Glomerular visceral epithelial cell (primary cell): ENCODE measurements around the gene SZRD1.

Experiments
- DNase-seq: peaks from one replicate; pipeline ENCODE4 v3.0.0-alpha.2; 2016; ENCODE audit errors: extremely low spot score

The SZRD1 gene

GRCh38 chr1:16394977-16395376 is 27.9 kb downstream of the SZRD1 start:
- DNase-seq: no peak

GRCh38 chr1:16396591-16396990 is 29.5 kb downstream of the SZRD1 start:
- DNase-seq: peak; percentile 71

DNA sequence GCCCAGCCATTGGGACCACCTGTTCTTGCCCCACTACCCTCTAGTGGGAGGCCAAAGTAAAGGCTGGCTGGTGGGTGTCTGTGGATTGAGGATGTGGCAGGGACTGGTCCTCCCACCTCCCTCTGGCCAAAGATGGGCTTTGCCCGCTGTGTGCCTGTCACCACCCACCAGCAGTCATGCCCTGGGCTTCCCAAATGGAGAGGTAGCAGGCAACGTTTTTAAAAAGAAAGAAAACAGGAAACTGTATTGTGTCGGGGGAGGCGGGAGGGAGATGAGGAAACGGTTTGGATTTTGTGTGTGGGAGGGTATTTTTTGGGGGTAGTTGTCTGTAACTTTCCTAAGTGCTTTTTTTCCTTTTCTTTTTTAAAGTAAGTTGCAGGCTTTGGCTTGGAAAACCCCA is 30.1 kb downstream of the SZRD1 start:
- DNase-seq: no peak

DNA sequence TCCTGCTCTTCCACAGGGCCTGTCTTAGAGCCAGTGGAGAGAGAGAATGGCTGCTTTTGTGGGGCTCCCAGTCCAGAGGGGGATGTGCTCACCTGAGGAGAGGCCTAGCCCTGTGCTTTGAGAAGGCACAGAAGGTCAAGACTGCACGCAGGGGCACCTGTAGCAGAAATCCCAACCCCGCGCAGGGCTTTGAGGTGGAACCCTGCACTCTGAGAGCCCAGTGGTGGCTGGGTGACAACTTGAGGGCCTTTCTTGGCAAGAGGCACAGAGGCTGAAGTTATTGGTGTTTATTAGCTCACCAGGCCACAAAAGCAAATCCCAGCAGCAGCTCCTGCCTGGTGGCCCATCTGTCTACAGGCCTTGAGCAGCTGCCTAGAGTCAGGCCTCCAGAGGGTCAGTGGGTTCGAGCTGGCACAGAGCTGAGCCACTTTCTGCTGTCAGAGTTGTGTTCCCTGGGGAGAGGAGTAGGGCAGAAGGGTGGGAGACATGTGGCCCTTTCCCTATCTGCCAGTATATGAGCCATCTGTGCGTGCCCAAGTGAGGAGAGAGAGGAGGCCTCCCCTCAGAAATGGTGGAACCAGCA is 31.4 kb downstream of the SZRD1 start:
- DNase-seq: no peak

DNA sequence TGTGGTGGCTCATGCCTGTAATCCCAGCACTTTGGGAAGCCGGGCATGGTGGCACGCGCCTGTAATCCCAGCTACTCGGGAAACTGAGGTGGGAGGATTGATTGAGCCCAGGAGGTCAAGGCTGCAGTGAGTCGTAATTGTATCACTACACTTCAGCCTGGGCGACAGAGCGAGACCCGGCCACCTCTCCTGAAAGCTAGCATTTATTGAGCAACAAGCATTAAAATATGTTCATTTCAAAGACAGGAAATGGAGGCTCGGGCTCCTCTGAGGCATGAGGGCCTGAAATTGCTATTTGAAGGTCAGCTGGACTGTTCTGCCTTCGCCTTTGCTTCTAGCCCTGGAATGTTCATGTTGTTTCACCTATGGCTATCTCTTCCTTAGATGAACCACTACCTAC is 35.7 kb downstream of the SZRD1 start:
- peak; percentile 42 for DNase-seq

DNA sequence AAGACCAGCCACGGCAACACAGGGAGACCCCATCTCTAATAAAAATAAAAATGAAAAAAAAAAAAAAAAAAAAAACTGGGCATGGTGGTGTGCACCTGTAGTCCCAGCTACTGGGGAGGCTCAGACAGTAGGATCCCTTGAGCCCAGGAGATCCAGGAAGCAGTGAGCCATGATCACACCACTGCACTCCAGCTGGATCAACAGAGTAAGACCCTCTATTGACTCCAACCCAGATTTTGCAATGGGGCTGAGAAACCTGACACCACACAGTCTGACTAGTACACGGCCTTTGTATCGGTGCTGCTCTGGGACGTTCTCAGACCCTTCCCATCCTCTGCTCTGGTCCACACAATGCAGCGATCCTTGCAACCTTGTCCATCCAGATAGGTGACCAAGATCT is 38.4 kb downstream of the SZRD1 start:
- no peak for DNase-seq

DNA sequence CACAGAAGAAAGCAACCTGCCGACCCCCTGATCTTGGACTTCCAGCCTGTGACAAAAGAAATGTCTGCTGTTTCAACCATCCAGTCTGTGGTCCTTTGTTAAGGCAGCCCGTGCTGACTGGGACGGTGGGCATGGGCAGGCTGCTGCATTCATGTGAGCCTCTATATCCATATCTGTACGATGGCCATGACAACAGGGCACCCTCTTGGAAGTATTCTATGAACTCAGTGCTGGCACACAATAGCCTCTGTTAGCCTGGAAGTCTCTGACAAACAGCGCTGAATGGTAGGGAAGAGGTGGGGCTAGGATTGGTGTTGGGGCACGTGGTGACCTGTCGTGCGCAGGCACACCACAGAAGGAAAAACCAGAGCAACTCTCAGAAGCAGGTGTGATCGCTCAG is 39.8 kb downstream of the SZRD1 start:
- DNase-seq: no peak

DNA sequence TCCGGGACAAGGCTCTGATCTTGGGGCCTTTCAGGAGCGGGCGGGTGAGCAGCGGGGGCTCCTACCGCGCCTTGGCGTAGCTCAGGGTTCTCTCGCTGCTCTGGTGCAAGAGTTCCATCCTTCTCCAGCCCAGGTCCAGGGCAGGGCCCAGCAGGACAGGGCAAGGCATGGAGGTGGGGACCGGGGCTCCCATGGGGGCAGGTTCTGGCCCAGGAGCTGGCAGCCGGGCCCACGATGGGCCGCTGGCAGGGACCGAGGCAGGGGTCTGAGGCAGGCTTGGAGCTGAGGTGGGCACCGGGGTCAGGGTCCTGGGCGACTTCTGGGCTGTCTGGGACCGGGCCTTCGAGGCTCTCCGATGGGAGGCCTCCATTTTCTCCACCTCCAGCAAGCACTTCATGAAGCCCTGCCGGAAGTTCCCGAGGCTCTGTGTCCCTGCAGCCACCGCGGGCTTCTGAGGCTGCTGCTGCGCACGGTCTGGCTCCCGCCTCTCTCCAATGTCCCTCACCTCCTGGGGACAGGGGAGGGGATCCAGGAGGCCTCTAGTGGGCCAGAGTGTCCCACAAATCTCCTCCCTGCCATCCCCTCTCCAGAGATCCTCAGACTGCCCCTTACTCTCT is 42.6 kb downstream of the SZRD1 start:
- DNase-seq: no peak

GRCh38 chr1:16410803-16411202 is 43.8 kb downstream of the SZRD1 start:
- DNase-seq: no peak

GRCh38 chr1:16413191-16413590 is 46.1 kb downstream of the SZRD1 start:
- no peak for DNase-seq

GRCh38 chr1:16418823-16419425 is 51.9 kb downstream of the SZRD1 start:
- no peak for DNase-seq

DNA sequence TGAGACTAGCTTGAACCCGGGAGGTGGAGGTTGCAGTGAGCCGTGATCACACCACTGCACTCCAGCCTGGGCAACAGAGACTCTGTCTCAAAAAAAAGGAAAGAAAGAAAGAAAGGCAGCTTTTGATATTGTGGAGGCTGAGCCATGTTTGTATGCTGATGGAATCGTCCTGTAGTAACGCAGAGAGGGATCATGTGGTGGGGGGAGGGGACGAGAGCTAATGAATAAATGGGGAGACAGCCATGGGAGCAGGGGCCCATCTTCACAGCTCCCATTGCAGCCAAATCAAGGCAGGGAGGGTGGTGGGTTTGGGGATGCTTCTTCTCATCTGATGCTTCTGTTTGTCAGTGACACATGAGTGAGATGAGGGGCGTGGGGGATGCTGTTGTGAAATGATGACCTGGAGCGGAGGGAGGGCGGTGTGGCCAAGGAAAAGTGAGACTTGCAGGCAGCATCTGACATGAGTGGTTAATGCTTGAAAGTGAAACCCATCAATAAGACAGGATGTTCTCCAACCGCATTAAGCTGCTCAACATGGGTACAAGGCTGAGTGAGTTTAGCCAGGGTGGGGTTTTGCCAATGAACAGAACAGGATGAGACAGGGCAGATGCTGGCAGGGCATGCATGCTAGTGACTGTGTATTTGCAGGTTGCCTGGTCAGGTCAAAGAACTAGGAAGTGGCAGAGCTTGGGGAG is 53.5 kb downstream of the SZRD1 start:
- peak; percentile 21 for DNase-seq

DNA sequence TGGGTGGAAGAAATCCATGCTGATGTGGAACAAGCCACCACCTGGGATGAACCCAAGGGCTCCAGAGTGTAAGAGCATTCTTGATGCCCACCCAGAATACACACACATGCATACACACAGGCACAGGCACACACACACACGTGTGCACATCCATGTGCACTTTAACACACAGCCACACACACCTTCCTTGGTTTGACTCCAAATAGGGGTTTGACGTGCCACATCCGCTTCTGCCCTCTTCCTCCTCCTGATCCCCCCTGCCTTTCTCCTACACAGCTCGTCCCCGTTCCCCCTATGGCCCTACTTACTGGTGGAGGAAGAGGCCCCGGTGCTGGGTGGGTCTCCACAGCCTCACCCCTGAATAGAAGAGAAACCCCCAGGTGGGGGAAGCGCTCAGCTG is 54.2 kb downstream of the SZRD1 start:
- no peak for DNase-seq

DNA sequence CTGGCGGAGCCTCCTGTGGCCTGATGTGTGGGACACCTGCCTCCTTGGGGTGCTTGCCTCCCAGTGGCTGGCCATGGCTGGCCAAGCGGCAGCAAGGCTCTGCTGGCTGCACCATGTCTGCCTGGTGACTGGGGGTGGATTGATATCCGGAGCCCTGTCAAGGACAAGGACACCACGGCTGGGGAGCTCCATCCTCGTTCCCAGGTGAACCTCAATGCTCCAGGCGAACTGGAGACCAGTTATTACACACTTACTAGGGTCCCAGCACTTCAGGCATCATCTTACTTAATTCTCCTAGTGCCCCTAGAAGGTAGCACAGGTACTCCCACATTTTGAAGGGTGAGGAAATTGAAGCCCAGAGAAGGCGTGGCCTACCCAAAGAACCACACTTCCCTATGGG is 55.0 kb downstream of the SZRD1 start:
- no peak for DNase-seq

GRCh38 chr1:16425125-16426025 is 58.3 kb downstream of the SZRD1 start:
- DNase-seq: no peak

- DNase-seq: peak; percentile 11
Measured at GRCh38 chr1:16430606-16431005, 63.6 kb downstream of the SZRD1 start.

GRCh38 chr1:16433030-16433429 is 66.0 kb downstream of the SZRD1 start:
- DNase-seq: no peak

GRCh38 chr1:16434007-16434406 is 67.0 kb downstream of the SZRD1 start:
- no peak for DNase-seq

DNA sequence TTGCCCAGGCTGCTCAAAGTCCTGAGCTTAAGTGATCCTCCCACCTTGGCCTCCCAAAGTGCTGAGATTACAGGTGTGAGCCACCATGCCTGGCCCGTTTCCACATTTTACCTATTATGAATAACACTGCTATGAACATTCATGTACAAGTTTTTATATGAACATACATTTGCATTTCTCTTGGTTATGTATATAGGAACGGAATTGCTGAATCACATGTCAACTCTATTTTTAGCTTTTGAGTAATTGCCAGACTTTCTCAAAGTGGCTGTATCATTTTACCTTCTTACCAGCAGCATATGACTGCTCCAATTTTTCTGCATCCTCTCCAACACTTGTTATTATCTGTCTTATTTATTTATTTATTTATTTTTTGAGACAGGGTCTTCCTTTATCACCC is 67.5 kb downstream of the SZRD1 start:
- DNase-seq: no peak

DNA sequence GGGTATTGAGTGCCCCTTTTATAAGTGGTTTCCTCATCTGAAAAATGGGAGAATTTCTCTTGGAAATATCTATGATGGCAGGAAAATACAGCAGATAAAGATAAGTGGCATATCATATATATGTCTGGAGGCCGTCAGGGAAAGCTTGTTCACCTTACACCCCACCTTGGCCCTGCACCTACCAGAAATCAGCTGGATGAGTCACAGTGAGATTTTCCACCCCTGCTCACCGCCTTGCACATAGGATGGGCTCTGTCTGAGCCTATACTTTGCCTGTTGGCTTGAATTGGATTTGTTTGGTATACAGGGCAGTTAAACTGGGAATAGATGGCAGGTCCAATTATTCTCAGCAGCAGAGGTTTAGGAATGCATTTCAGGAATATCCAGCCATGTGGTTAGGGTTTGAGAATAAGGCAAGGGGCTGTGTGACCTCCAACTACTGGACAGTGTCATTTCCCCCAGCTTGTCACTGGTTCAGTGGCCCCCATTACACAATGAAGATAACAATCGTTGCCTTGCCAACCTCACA is 70.0 kb downstream of the SZRD1 start, which contains the start of gene SPATA21:
Gene SPATA21 (minus strand): TSS at position 479 of the 529 bp plus-strand sequence. CDS start 6,053 bp downstream, outside the sequence.
- no peak for DNase-seq

DNA sequence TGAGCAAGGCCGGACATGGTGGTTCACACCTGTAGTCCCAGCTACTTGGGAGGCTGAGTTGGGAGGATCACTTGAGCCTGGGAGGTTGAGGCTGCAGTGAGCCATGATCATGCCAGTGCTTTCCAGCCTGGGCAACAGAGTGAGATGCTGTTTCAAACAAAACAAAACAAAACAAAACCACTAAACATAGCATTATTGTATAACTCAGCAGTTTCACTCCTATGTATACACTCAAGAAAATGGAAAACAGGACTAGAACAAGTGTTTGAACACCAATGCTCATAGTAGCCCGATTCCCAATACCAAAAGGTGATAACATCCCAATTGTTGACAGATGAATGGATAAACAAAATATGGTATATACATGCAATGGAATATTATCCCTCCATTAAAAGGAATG is 71.5 kb downstream of the SZRD1 start:
- DNase-seq: no peak

- DNase-seq: no peak
Measured at GRCh38 chr1:16438924-16439323, 71.9 kb downstream of the SZRD1 start.
